Calu3 (cell line): ENCODE data around the gene SNW1. TPM values are rescaled to one million over a fixed set of nuclear protein-coding genes. Genes with fewer than 3 reads are reported as not detected.
A peak's percentile ranks its signal among the peaks of the same experiment; 100 is the strongest.
"Not testable (repeated sequence)": the region's sequence is repeated elsewhere in the genome, so short reads cannot be mapped to it uniquely, and the experiment has no call there.

Experiments used
- BruUV-seq: library from RNA; stranded (reverse); fragments of 400-500 nt; replicated peaks from 2 replicates; lab custom pipeline; 2021; lab: Mats Ljungman, UMichigan
- CTCF ChIA-PET: fragments of 300-600 bp; sonication (Branson Sonifier 250); formaldehyde crosslinking; loops from one replicate; lab custom pipeline; 2022; ENCODE audit warnings: antibody characterized with exemption; lab: Charles Lee
- DNase-seq: peaks from one replicate; pipeline ENCODE4 v3.0.0; 2022
- H3K27ac Mint-ChIP-seq: one replicate; pipeline ENCODE4 v1.8.0; 2022; ENCODE audit warnings: mixed read lengths; ENCODE audit not compliant: unreplicated experiment
- H3K27me3 Mint-ChIP-seq: one replicate; pipeline ENCODE4 v1.8.0; 2022; ENCODE audit warnings: mixed read lengths; ENCODE audit not compliant: unreplicated experiment
- H3K36me3 Mint-ChIP-seq: one replicate; pipeline ENCODE4 v1.8.0; 2022; ENCODE audit warnings: mild to moderate bottlenecking, moderate library complexity, mixed read lengths; ENCODE audit not compliant: insufficient read depth, unreplicated experiment
- H3K4me1 Mint-ChIP-seq: one replicate; pipeline ENCODE4 v1.8.0; 2022; ENCODE audit warnings: mild to moderate bottlenecking, low read depth, mixed read lengths; ENCODE audit not compliant: unreplicated experiment
- H3K4me3 Mint-ChIP-seq: one replicate; pipeline ENCODE4 v1.8.0; 2022; ENCODE audit warnings: mild to moderate bottlenecking, low read depth, moderate library complexity, mixed read lengths; ENCODE audit not compliant: unreplicated experiment
- H3K9me3 Mint-ChIP-seq: one replicate; pipeline ENCODE4 v1.8.0; 2022; ENCODE audit warnings: low read depth, mixed read lengths; ENCODE audit not compliant: unreplicated experiment
- intact Hi-C: fragments of 100-400 bp; cut with micrococcal nuclease; formaldehyde crosslinking; loops from one replicate; pipeline ENCODE4 v1.10.0; 2022; ENCODE audit not compliant: unreplicated experiment
- total RNA-seq: library from RNA; stranded (reverse); gene quantifications from 2 replicates; pipeline ENCODE4 v1.2.3, GENCODE V29; 2022
- TF ChIP-seq, protein P1 (sequence below): fragments of 200-600 bp; IDR thresholded peaks from one replicate; pipeline ENCODE4 v1.8.0; 2022; ENCODE audit warnings: antibody characterized with exemption; ENCODE audit not compliant: unreplicated experiment

The SNW1 gene
- total RNA-seq, 1 experiment from 2014 or later: 102 TPM

DNA sequence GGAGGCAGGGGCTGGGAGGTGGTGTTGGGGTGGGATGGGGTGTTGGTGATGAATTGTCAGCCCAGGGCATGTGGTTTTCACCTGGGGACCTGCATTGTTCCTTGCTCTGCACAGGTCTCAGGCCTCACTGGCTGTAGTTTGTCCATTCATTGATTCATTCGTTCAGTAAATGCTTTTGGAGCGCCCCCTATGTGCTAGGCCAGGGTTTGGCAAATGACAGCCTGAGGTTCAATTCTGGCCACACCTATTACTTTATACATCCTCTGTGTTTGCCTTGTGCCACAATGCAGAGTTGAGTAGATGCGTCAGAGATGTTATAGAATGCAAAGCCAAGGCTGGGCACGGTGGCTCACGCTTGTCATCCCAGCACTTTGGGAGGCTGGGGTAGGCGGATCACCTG is 43.6 kb upstream of the SNW1 start:
- Mint-ChIP-seq H3K4me3 (no peak overlapping the region), H3K27ac (no peak overlapping the region), H3K27me3 (no peaks in the 10 kb centered on the region), H3K4me1 (no peaks in the 10 kb centered on the region), H3K9me3 (no peaks in the 10 kb centered on the region), H3K36me3 (peaks cover 9% of the 10 kb centered on the region)
- CTCF ChIA-PET: no interaction called here
- intact Hi-C loops: loop anchor here (5.0 kb wide), 1 partner anchor 42 kb away; the partner anchor contains the start of gene SNW1
- BruUV-seq: no TSS peak
- DNase-seq: peak; percentile 27
- TF ChIP-seq, protein P1, sequence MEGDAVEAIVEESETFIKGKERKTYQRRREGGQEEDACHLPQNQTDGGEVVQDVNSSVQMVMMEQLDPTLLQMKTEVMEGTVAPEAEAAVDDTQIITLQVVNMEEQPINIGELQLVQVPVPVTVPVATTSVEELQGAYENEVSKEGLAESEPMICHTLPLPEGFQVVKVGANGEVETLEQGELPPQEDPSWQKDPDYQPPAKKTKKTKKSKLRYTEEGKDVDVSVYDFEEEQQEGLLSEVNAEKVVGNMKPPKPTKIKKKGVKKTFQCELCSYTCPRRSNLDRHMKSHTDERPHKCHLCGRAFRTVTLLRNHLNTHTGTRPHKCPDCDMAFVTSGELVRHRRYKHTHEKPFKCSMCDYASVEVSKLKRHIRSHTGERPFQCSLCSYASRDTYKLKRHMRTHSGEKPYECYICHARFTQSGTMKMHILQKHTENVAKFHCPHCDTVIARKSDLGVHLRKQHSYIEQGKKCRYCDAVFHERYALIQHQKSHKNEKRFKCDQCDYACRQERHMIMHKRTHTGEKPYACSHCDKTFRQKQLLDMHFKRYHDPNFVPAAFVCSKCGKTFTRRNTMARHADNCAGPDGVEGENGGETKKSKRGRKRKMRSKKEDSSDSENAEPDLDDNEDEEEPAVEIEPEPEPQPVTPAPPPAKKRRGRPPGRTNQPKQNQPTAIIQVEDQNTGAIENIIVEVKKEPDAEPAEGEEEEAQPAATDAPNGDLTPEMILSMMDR: no peak

DNA sequence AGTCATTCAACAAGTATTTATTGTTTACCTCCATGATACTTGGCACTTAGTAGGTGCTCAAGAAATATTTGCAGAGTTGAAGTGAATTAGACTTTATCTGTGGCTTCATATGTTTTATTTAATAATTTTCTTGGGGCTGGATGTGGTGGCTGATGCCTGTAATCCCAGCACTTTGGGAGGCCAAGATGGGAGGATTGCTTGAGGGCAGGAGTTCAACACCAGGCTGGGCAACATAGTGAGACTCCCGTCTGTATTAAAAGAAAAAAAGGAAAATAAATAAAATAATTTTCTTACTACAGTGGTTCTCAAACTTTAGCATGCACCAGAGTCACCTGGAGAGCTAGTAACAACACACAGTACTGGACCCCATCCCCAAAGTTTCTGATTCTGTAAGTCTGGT is 39.9 kb upstream of the SNW1 start:
- DNase-seq: no peak
- H3K27ac Mint-ChIP-seq: peak overlapping the region; percentile 61
- no peaks in the 10 kb centered on the region for H3K9me3 Mint-ChIP-seq
- H3K27me3 Mint-ChIP-seq: no peaks in the 10 kb centered on the region
- TF ChIP-seq, protein P1: no peak
- TSS peak; percentile 65 for BruUV-seq
- CTCF ChIA-PET: interaction anchor here (1.9 kb wide), 1 partner anchor 40 kb away, joined by 6 read pairs; the partner anchor contains the start of gene SNW1
- intact Hi-C loops: loop anchor here (5.0 kb wide), 1 partner anchor 39 kb away; the partner anchor contains the start of gene SNW1
- peaks cover 10% of the 10 kb centered on the region for H3K4me1 Mint-ChIP-seq
- peaks cover 6% of the 10 kb centered on the region for H3K36me3 Mint-ChIP-seq
- H3K4me3 Mint-ChIP-seq: peak overlapping the region; percentile 83

DNA sequence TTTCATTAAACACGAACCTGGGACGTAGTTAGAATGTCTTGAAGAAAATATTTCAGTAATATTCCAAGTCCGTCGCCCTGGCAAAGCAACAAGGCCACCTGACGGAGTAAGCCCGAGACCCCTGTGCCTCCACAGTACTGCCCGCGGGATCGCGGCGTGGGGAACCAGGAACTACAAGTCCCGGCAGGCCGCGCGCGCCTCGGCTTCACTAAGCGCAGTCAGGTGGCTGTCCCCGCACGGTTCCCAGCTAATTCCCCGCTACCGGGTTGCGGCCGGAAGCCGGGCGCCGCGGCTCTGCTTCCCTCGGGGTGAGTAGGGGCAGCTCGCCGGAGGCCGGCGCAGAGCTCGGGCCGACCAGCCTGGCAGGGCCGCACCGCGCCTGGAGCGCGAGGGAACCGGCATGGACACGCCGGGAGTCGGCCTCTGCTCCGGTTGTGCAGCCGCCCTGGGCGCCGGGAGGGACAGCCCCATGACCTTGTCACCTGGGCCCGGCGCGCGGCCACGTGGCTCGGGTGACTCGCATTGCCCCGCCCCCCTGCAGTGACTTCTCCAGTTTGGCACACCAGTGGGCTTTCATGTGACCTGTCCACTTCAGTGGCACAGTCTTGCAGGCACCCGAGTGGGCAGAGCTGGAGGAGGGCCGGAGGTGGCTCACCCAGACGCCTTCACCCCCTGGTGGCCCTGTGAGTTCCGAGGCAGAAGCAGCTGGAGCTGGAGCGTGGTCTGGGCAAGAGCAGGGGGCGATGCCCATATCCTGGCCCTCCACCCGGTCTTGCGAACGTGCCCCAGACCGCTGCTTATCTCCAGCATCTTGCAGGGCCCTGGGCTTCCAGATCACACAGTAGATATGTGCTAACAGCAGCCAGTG is 39.1 kb upstream of the SNW1 start, which contains the start of gene ADCK1:
Gene ADCK1, plus strand, starts transcription at position 247 of the 868 bp plus-strand sequence. CDS start 18,870 bp downstream, outside the sequence.
- H3K4me1 Mint-ChIP-seq: peaks cover 16% of the 10 kb centered on the region
- H3K9me3 Mint-ChIP-seq: no peaks in the 10 kb centered on the region
- peak; percentile 80 for DNase-seq
- H3K36me3 Mint-ChIP-seq: peaks cover 6% of the 10 kb centered on the region
- H3K4me3 Mint-ChIP-seq: peak within 1 kb of the TSS; percentile 83
- peak within 1 kb of the TSS; percentile 61 for H3K27ac Mint-ChIP-seq
- no TSS peak for BruUV-seq
- no peaks in the 10 kb centered on the region for H3K27me3 Mint-ChIP-seq
- CTCF ChIA-PET: interaction anchor here (1.9 kb wide), 1 partner anchor 39 kb away, joined by 6 read pairs; the partner anchor contains the start of gene SNW1
- intact Hi-C loops: loop anchor here (5.0 kb wide), 1 partner anchor 38 kb away; the partner anchor contains the start of gene SNW1
- TF ChIP-seq, protein P1: peak; percentile 17

DNA sequence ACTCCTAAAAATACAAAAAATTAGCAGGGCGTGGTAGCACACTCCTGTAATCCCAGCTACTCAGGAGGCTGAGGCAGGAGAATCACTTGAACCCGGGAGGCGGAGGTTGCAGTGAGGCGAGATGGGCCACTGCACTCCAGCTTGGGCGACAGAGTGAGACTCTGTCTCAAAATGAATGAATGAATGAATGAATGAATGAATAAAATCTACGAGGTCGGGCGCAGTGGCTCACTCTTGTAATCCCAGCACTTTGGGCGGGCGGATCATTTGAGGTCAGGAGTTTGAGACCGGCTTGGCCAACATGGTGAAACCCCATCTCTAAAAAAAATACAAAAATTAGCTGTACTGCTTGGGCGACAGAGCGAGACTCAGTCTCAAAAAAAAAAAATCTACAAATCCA is 38.5 kb upstream of the SNW1 start:
- intact Hi-C loops, H3K27ac Mint-ChIP-seq, BruUV-seq, DNase-seq, H3K27me3 Mint-ChIP-seq, H3K9me3 Mint-ChIP-seq, H3K36me3 Mint-ChIP-seq: not testable (repeated sequence)
- Mint-ChIP-seq H3K4me3 (peak overlapping the region; percentile 83), H3K4me1 (peaks cover 16% of the 10 kb centered on the region)
- CTCF ChIA-PET: interaction anchor here (1.9 kb wide), 1 partner anchor 38 kb away, joined by 6 read pairs; the partner anchor contains the start of gene SNW1
